ENCODE data around the gene ALX4.

Gene ALX4

GRCh38 chr11:44335052-44335760 is 25.3 kb upstream of the ALX4 start:
- no peak for DNase-seq (ENCODE audit: low spot score)

GRCh38 chr11:44334356-44335004 is 24.5 kb upstream of the ALX4 start:
- DNase-seq (ENCODE audit: low spot score), result no peak

DNA sequence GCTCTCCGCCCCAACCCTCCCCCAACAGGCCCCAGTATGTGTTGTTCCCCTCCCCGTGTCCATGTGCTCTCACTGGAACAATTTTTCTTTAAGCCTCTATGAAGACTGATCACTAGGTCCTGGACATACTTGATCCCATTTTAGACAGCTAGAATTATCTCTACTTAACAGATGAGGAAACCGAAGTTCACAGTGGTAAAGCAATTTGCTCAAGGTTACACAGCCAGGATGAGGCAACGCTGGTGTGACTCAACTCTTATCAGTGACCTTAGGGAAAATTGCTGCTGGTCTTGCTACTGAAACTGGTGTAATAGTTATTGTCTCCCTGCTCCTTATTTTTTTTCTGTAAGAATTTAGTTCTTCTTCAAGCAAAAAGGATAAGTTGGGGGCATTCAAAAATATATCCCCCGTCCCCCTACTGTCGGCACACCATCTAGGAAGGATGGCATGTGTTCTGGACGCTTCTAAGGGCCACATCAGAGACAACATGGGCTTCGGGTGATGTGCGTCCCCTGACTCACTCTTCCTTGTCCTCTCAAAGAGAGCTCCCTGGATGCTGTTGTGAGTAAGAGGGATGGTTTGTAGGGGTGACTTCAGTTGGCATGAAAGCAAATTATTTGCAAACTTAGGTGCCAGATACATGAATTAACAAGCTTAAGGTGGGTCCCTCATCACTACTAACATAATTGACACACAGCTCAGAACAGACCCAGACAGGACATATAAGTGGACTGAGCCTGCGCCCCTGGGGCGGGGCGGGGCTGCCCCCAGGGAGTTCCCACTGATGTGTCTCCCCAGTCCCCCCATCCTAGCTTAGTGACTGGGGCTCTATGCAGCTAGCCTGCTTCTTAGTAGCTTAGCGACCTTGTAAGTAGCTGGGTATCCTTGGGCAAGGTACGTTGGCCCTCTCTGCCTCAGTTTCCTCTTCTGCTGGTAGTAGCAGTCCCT is 23.6 kb upstream of the ALX4 start:
- no peak for DNase-seq (ENCODE audit: low spot score)

GRCh38 chr11:44332665-44333064 is 22.7 kb upstream of the ALX4 start:
- DNase-seq (ENCODE audit: low spot score), result no peak

- no peak for DNase-seq (ENCODE audit: low spot score)
Measured at GRCh38 chr11:44329472-44330230, 19.7 kb upstream of the ALX4 start.

- no peak for DNase-seq (ENCODE audit: low spot score)
Measured at GRCh38 chr11:44328138-44328660, 18.3 kb upstream of the ALX4 start.

- DNase-seq (ENCODE audit: low spot score), result no peak
Measured at GRCh38 chr11:44327730-44328129, 17.8 kb upstream of the ALX4 start.

DNA sequence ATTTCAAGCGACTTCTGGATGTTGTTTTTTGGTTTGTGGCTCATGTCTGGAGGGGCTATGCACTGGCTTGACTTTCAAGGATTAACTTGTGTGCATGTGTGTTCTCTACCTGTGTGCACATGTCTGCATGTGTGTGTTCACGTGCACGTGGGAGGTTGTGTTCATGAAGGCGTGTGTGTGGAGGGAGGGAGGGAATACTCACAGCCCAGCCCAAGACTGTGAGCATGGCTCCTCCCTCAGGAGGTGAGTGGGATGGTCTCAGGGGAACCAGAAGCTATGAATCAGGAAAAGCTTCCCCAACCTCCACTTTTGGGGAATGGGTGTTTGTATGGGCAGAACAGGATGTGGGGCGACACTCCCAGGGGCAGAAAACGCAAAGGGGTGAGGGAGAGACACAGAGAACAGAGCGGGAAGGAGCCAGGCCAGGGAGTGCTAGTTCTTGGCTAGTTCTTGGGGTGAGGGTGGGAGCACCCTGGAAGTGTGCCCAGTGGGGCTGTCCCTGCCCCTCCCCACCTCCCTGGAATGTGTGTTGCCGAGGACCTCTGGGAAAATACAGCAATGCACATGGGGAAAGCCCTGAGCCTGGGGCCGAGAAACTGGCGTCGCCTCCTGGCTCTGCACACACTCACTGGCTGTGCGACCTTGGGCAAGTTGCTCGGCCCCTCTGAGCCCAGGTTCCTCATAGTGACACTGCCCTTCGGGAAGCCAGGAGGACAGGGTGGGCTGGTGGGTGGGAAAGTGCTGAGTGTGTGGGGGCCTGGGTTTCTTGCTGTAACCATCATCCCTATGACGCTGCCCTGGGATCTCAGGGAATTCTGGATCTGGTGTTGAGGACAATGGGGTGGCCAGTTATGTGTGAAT is 16.9 kb upstream of the ALX4 start:
- DNase-seq (ENCODE audit: low spot score), result no peak

DNA sequence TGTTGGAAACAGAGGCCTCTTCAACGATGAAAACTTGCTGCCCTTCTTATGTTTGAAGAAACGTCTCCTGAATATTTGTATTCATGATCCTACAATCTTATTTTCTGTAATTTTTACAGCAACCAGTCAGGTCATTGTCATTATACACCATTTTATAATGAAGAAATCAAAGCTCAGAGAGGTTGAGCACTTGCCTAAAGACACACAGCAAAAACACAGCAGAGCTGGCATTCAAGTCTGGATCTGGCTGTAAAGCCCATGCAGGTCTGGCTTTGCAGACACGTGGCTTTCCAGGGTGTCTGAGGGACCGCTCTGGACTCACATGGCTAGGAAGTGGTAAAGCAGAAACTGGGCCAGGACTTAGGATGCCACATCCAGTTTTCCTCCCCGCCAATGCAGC is 15.8 kb upstream of the ALX4 start:
- DNase-seq (ENCODE audit: low spot score), result no peak

DNA sequence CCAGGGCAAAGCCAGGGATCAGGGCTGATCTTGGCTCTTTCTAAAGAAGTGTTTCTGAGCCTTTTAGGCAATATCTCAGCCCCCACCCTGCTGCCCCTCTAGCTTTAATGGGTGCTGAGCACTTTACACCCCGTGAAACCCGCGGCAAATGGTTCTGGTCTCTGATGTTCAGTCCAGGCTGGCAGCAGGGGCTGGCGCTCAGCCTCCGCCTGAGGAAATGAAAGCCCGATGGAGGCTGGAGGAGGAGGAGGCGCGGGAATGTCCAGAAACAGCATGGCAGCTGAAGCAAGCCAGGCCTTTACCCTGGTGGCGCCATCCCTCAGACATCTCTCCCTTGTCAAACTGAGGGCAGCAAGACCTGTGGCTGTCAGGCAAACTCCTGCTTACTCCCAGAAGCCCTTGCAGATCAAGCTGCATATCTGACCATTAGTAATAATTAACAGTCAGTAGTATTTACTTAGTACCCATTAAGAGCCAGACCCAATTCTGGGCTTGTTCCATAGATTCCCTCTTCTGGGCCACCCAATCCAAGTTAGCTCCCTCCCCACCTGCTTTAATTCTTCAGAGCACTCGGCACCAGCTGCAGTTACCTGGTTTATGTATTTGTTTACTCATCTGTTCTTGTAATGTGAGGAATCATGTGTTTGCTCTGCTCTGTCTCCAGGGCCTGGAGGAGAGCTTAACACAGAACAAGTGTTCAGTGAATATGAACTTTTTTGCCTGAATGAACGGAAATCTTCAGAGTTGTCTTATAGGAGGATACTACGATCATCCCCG is 15.0 kb upstream of the ALX4 start:
- no peak for DNase-seq (ENCODE audit: low spot score)

DNA sequence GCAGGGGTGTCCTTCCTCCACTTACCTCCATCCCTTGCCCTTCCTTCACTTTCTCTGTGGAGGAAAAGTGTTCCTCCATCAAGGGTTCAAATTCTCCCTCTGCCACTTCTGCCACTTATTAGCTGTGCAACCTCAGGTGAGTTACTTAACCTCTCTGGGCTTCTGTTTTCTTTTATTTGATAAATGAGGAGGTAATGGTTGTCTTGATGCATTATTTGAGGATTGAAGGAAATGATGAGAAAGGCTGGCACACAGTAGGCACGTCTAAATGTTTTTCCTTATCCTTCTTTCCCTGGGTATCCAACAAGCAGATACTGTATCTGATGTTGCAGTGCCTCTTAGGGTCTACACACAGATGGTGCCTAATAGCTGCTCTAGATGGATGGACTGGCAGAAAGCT is 14.3 kb upstream of the ALX4 start:
- DNase-seq (ENCODE audit: low spot score), result no peak

GRCh38 chr11:44322243-44322642 is 12.3 kb upstream of the ALX4 start:
- no peak for DNase-seq (ENCODE audit: low spot score)

DNA sequence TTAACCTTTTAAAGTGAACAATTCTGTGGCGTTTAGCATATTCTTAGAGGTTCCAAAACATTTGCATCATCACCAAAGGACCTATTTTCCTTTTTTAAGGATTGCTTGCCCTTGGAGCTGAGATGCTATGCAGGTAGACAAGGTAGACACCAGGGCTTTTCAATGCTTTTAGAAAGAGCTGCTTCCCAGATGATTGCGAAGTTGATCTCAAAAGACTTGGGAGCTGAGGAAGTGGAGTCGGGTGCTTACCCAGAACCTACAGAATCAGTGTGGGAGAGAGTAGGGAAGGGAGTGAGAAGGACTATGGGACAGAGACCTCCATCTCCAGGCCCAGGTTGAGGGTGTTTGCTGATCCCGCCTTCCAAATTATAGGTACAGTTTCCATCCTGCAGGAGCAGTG is 11.1 kb upstream of the ALX4 start:
- DNase-seq (ENCODE audit: low spot score), result no peak

DNA sequence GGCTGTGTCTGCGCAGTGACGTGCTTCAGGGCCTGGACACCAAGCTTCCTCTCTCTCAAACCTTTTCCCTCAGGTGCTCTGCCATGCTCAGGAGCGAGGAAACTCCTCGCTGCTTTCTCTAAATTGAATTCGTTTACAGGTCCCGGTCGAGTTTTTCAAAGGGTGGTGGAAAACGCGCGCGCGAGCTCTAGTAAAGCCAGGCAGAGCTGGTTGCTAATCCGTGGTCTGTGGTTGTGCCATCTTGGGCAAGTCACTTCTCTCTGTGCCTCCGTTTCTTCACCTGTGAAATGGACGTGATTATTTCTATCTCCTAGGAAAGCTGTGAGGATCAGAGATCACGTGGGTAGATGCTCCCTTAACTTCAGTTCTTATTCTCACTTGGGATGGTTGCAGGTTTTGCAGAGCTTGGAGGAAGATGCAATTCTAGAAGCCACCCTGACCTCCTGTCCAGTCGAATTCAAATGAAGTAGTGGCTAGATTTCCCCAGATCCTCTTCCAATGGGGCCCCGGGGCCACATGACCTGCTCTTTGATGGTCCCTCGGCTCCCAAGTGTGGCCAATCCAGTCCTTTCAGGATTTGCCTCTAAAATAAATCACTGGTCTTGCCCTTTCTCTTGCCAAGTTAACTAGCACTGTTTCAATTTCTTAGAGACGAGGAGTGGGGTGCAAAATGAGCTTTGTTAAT is 10.5 kb upstream of the ALX4 start:
- DNase-seq (ENCODE audit: low spot score), result no peak

DNA sequence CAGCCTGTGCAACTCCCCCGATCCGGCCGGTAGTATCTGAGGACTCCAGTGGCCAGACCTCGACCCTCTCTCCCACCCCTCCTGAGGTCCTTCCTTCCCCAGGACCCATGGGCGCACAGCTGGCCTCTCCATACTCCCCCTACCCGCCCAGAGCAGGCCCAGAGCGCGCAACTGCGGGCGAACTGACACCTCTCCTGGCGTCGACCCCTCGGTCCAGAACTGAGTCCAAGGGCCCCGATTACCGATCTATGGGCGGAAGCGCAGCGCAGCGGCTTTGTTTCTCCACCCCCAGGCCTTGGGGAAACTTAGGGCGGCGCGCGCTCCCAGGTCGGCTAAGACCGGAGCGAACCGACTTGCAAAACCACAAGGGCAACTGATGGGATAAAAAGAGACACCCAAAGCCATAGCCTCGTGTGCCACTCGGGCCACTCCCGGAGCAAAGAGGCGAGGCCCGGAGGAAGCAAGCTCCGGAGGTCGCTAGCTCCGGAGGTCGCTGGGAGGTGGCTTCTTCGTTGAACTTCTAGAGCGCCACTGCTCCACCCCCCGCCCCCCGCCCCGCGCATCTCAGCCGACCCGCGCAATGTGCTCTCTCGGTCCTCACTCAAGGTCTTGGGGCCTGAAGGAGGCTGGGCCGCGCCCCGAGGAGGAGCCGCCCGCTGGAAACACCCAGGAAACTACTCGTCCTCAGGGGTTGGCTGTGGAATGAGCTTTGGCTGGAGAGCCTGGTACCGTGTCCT is 9.8 kb upstream of the ALX4 start:
- DNase-seq (ENCODE audit: low spot score), result no peak

DNA sequence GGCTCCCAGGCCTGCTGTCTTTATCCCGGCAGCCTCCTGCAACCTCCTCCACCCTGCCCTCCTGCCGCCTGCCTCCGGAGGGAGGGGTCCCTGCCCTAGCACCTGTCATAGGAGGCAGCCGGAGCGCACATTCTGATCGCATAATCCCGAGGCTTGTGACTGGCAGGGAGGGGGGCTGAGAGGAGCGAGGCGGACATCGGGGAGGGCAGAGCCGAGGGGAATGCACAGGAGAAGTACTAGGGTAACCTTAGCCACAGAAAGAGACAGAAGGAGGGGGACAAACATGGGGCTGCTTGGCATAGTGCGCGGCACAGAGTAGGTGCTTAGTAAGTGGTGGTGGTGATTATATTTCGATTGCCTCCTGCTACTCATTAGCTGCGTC is 9.2 kb upstream of the ALX4 start:
- no peak for DNase-seq (ENCODE audit: low spot score)

DNA sequence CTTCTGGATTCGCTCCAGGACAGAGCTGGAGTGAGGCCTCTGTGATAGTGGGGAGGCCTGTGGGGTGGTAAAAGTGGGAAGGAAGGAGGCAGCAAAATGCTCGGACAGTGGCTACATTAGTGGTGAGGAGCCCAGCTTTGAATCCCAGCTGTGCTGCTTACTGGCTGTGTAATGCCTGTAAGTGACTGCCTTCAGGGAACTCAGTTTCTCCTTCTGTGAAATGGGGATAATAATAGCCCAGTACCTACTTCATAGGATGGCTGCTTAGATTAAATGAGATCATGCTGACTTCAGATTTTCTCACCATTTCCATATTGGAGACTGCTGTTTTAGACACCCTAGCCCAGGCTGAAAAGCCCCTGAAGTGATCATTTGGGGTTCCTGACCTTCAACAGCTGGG is 8.4 kb upstream of the ALX4 start:
- no peak for DNase-seq (ENCODE audit: low spot score)

GRCh38 chr11:44316659-44317240 is 6.8 kb upstream of the ALX4 start:
- no peak for DNase-seq (ENCODE audit: low spot score)
